ENCODE measurements around the gene SLC25A48. TPM values are rescaled to one million over a fixed set of nuclear protein-coding genes. Genes with fewer than 3 reads are reported as not detected.

The SLC25A48 gene
- total and polyA plus RNA-seq, 3 experiments from 2014 or later: not detected

DNA sequence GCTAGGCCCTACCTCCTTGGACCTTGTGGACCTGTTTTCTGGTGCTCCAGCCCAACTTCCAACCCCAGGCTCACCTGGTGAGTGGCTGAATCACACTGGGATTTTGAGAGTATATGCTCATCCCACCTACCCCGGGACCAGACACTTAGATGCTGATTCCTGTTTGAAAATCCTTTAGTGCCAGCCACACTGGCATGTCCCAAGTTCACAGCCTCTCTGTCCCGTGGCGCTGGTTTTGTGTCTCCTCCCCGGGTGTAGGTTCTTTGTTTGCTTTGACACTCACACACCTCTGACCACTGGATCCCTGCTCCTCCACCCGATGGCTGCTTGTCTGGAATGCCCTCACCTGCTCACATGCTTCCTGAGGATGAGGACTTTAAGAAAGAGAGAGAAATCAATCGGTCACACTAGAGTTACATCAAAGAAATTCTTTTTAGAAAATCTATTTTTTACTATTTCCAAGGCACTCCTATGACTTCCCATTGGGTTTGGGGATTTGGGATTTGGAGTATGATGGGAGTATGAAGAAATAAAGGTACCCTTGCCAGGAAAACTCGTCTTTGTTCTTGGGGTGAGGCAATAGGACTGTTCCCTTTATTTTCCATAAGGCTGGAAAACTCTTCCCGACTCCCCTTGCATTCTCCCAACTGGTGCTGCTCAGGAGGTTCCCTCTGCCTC is 7.3 kb upstream of the SLC25A48 start:
- ChIA-PET CTCF (no interaction called here), POLR2A (no interaction called here)
- Histone ChIP-seq H3K36me3 (ENCODE audit: insufficient read depth, low read length) (no peaks in the 10 kb centered on the region), H3K4me3 (ENCODE audit: low read length) (no peak overlapping the region), H3K4me1 (ENCODE audit: insufficient read depth, low read length) (no peaks in the 10 kb centered on the region), H3K27ac (ENCODE audit: low read depth, low read length) (no peak overlapping the region), H3K9me3 (ENCODE audit: low read length) (no peaks in the 10 kb centered on the region), H3K27me3 (ENCODE audit: insufficient read depth, low read length, poor library complexity, severe bottlenecking) (no peaks in the 10 kb centered on the region)
- Mint-ChIP-seq H3K4me3 (no peak overlapping the region), H3K4me1 (no peaks in the 10 kb centered on the region), H3K27me3 (peaks cover 12 to 25% of the 10 kb centered on the region in 2 donors), H3K9me3 (no peaks in the 10 kb centered on the region), H3K36me3 (no peaks in the 10 kb centered on the region), H3K27ac (no peak overlapping the region)
- DNase-seq: no peak

- Mint-ChIP-seq H3K4me3 (no peak overlapping the region), H3K9me3 (no peaks in the 10 kb centered on the region), H3K27me3 (peaks cover 15 to 30% of the 10 kb centered on the region in 2 donors), H3K36me3 (no peaks in the 10 kb centered on the region), H3K27ac (no peak overlapping the region), H3K4me1 (no peaks in the 10 kb centered on the region)
- no peak overlapping the region for H3K27ac ChIP-seq (ENCODE audit: low read depth, low read length)
- ChIA-PET CTCF (no interaction called here), POLR2A (no interaction called here)
- no peaks in the 10 kb centered on the region for H3K4me1 ChIP-seq (ENCODE audit: insufficient read depth, low read length)
- H3K27me3 ChIP-seq (ENCODE audit: insufficient read depth, low read length, poor library complexity, severe bottlenecking): no peaks in the 10 kb centered on the region
- no peak overlapping the region for H3K4me3 ChIP-seq (ENCODE audit: low read length)
- DNase-seq: no peak
- no peaks in the 10 kb centered on the region for H3K9me3 ChIP-seq (ENCODE audit: low read length)
- no peaks in the 10 kb centered on the region for H3K36me3 ChIP-seq (ENCODE audit: insufficient read depth, low read length)
These were observed 6.3 kb upstream of the SLC25A48 start for GRCh38 chr5:135827965-135828781.

DNA sequence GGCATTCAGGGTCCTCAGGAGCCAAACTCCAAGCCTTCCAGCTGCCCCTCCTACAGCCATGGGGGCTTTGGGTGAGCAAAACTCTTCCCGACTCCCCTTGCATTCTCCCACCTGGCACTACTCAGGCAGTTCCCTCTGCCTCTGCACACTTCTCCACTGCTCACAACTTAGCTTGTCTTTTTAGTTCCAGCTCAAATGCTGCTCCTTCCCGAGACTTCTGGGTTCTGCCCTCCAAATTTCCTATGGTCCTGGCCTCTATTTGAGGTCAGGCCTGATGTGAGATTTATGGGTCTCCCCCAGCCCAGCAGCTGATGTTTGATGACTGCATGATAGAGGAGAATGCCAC is 5.7 kb upstream of the SLC25A48 start:
- Histone ChIP-seq H3K27me3 (ENCODE audit: insufficient read depth, low read length, poor library complexity, severe bottlenecking) (no peaks in the 10 kb centered on the region), H3K4me1 (ENCODE audit: insufficient read depth, low read length) (no peaks in the 10 kb centered on the region), H3K27ac (ENCODE audit: low read depth, low read length) (no peak overlapping the region), H3K4me3 (ENCODE audit: low read length) (no peak overlapping the region), H3K36me3 (ENCODE audit: insufficient read depth, low read length) (no peaks in the 10 kb centered on the region), H3K9me3 (ENCODE audit: low read length) (no peaks in the 10 kb centered on the region)
- POLR2A ChIA-PET: no interaction called here
- no peak overlapping the region for H3K27ac Mint-ChIP-seq
- no peaks in the 10 kb centered on the region for H3K36me3 Mint-ChIP-seq
- H3K27me3 Mint-ChIP-seq: peaks cover 21 to 34% of the 10 kb centered on the region in 2 donors
- H3K9me3 Mint-ChIP-seq: no peaks in the 10 kb centered on the region
- H3K4me1 Mint-ChIP-seq: no peaks in the 10 kb centered on the region
- DNase-seq: no peak
- H3K4me3 Mint-ChIP-seq: no peak overlapping the region
- CTCF ChIA-PET: no interaction called here

- ChIA-PET CTCF (no interaction called here), POLR2A (no interaction called here)
- H3K36me3 Mint-ChIP-seq: no peaks in the 10 kb centered on the region
- H3K9me3 Mint-ChIP-seq: no peaks in the 10 kb centered on the region
- H3K4me3 ChIP-seq (ENCODE audit: low read length): no peak overlapping the region
- H3K4me3 Mint-ChIP-seq: no peak overlapping the region
- H3K9me3 ChIP-seq (ENCODE audit: low read length): no peaks in the 10 kb centered on the region
- no peaks in the 10 kb centered on the region for H3K27me3 ChIP-seq (ENCODE audit: insufficient read depth, low read length, poor library complexity, severe bottlenecking)
- peaks cover 2 to 3% (median 3%) of the 10 kb centered on the region in 3 donors for H3K4me1 Mint-ChIP-seq
- H3K27me3 Mint-ChIP-seq: peaks cover 25 to 37% of the 10 kb centered on the region in 2 donors
- H3K4me1 ChIP-seq (ENCODE audit: insufficient read depth, low read length): no peaks in the 10 kb centered on the region
- H3K27ac Mint-ChIP-seq: no peak overlapping the region
- no peak overlapping the region for H3K27ac ChIP-seq (ENCODE audit: low read depth, low read length)
- H3K36me3 ChIP-seq (ENCODE audit: insufficient read depth, low read length): no peaks in the 10 kb centered on the region
- no peak for DNase-seq
These were observed 5.3 kb upstream of the SLC25A48 start for GRCh38 chr5:135829179-135829578.

DNA sequence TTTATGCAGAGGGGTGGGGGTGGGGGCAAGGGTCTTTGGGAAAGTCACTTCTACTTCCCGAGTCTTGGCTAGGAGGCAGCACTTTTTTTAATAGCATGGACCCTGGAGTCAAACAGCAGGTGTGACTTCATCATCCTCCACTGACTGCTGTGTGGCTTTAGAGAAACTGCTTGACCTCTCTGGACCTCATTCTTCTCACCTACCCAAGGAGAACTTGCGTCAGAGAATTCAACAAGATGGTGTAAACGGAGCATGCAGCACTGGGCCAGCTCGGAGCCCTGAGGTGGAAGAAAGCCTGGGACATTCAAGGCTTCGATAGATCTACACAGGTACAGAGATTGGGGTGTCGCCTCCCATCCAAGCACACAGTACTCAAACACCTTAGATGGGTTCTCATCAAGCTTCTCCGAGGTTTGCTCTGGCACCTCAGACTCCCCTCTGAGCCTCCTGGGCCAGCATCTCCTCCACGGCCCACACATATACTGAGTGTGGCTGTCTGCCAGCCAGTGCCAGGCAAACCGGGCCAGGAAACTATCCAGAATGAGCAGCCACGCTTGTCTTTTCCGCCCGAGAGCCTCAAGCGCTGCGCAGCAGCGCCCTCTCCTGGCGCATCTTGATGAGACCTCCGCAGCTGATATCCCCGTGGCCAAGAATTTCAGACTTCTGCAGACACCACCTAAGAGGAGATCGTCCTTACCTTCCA is 4.6 kb upstream of the SLC25A48 start:
- H3K27ac Mint-ChIP-seq: no peak overlapping the region
- Histone ChIP-seq H3K9me3 (ENCODE audit: low read length) (no peaks in the 10 kb centered on the region), H3K36me3 (ENCODE audit: insufficient read depth, low read length) (no peaks in the 10 kb centered on the region), H3K27ac (ENCODE audit: low read depth, low read length) (no peak overlapping the region), H3K4me1 (ENCODE audit: insufficient read depth, low read length) (no peaks in the 10 kb centered on the region), H3K4me3 (ENCODE audit: low read length) (no peak overlapping the region), H3K27me3 (ENCODE audit: insufficient read depth, low read length, poor library complexity, severe bottlenecking) (no peaks in the 10 kb centered on the region)
- no peak overlapping the region for H3K4me3 Mint-ChIP-seq
- ChIA-PET POLR2A (no interaction called here), CTCF (no interaction called here)
- peaks cover 29 to 39% of the 10 kb centered on the region in 2 donors for H3K27me3 Mint-ChIP-seq
- no peaks in the 10 kb centered on the region for H3K36me3 Mint-ChIP-seq
- no peak for DNase-seq
- no peaks in the 10 kb centered on the region for H3K9me3 Mint-ChIP-seq
- peaks cover 5 to 6% (median 5%) of the 10 kb centered on the region in 3 donors for H3K4me1 Mint-ChIP-seq

GRCh38 chr5:135830384-135830700 is 4.1 kb upstream of the SLC25A48 start:
- H3K27me3 ChIP-seq (ENCODE audit: insufficient read depth, low read length, poor library complexity, severe bottlenecking): no peaks in the 10 kb centered on the region
- CTCF ChIA-PET: no interaction called here
- no peaks in the 10 kb centered on the region for H3K36me3 ChIP-seq (ENCODE audit: insufficient read depth, low read length)
- POLR2A ChIA-PET: no interaction called here
- no peak for DNase-seq
- Mint-ChIP-seq H3K4me1 (peaks cover 5 to 6% (median 5%) of the 10 kb centered on the region in 3 donors), H3K27ac (no peak overlapping the region), H3K4me3 (no peak overlapping the region), H3K9me3 (no peaks in the 10 kb centered on the region), H3K36me3 (no peaks in the 10 kb centered on the region), H3K27me3 (peaks cover 29 to 39% of the 10 kb centered on the region in 2 donors)
- no peak overlapping the region for H3K4me3 ChIP-seq (ENCODE audit: low read length)
- H3K4me1 ChIP-seq (ENCODE audit: insufficient read depth, low read length): no peaks in the 10 kb centered on the region
- H3K27ac ChIP-seq (ENCODE audit: low read depth, low read length): no peak overlapping the region
- H3K9me3 ChIP-seq (ENCODE audit: low read length): no peaks in the 10 kb centered on the region

- no peak for DNase-seq
- no peak overlapping the region for H3K27ac Mint-ChIP-seq
- no peak overlapping the region for H3K27ac ChIP-seq (ENCODE audit: low read depth, low read length)
- CTCF ChIA-PET: no interaction called here
- H3K4me1 ChIP-seq (ENCODE audit: insufficient read depth, low read length): no peaks in the 10 kb centered on the region
- no peak overlapping the region for H3K4me3 Mint-ChIP-seq
- no peaks in the 10 kb centered on the region for H3K9me3 ChIP-seq (ENCODE audit: low read length)
- peaks cover 5 to 6% (median 5%) of the 10 kb centered on the region in 3 donors for H3K4me1 Mint-ChIP-seq
- H3K36me3 Mint-ChIP-seq: no peaks in the 10 kb centered on the region
- no peaks in the 10 kb centered on the region for H3K27me3 ChIP-seq (ENCODE audit: insufficient read depth, low read length, poor library complexity, severe bottlenecking)
- H3K36me3 ChIP-seq (ENCODE audit: insufficient read depth, low read length): no peaks in the 10 kb centered on the region
- H3K4me3 ChIP-seq (ENCODE audit: low read length): no peak overlapping the region
- no peaks in the 10 kb centered on the region for H3K9me3 Mint-ChIP-seq
- H3K27me3 Mint-ChIP-seq: peaks cover 32 to 39% of the 10 kb centered on the region in 2 donors
- POLR2A ChIA-PET: no interaction called here
These were observed 3.6 kb upstream of the SLC25A48 start for GRCh38 chr5:135830876-135831275.

GRCh38 chr5:135831439-135831838 is 3.0 kb upstream of the SLC25A48 start:
- CTCF ChIA-PET: no interaction called here
- H3K4me3 ChIP-seq (ENCODE audit: low read length): no peak overlapping the region
- POLR2A ChIA-PET: no interaction called here
- H3K27me3 ChIP-seq (ENCODE audit: insufficient read depth, low read length, poor library complexity, severe bottlenecking): no peaks in the 10 kb centered on the region
- Mint-ChIP-seq H3K4me3 (no peak overlapping the region), H3K36me3 (no peaks in the 10 kb centered on the region), H3K9me3 (peaks cover 0 to 2% (median 0%) of the 10 kb centered on the region in 5 donors), H3K27ac (no peak overlapping the region), H3K27me3 (peaks cover 32 to 44% of the 10 kb centered on the region in 2 donors), H3K4me1 (peaks cover 5 to 6% (median 5%) of the 10 kb centered on the region in 3 donors)
- no peak overlapping the region for H3K27ac ChIP-seq (ENCODE audit: low read depth, low read length)
- no peaks in the 10 kb centered on the region for H3K4me1 ChIP-seq (ENCODE audit: insufficient read depth, low read length)
- DNase-seq: no peak
- H3K36me3 ChIP-seq (ENCODE audit: insufficient read depth, low read length): no peaks in the 10 kb centered on the region
- no peaks in the 10 kb centered on the region for H3K9me3 ChIP-seq (ENCODE audit: low read length)
